GM18499 (cell line): ENCODE results near the gene CDC45.
"Not testable (repeated sequence)": the region's sequence is repeated elsewhere in the genome, so short reads cannot be mapped to it uniquely, and the experiment has no call there.

Experiments used
- ATAC-seq: cut with Tn5 transposase; IDR thresholded peaks from one replicate; pipeline ENCODE4 v1.9.1; 2021; ENCODE audit warnings: moderate number of reproducible peaks; ENCODE audit not compliant: insufficient read depth, unreplicated experiment

The CDC45 gene

GRCh38 chr22:19548427-19548826 is 68.7 kb downstream of the CDC45 start:
- ATAC-seq, result not testable (repeated sequence)

GRCh38 chr22:19548964-19549363 is 69.2 kb downstream of the CDC45 start:
- no peak for ATAC-seq

GRCh38 chr22:19549428-19549827 is 69.7 kb downstream of the CDC45 start:
- ATAC-seq, result no peak

GRCh38 chr22:19550382-19550781 is 70.7 kb downstream of the CDC45 start:
- ATAC-seq, result no peak

- no peak for ATAC-seq
These were observed 73.5 kb downstream of the CDC45 start for GRCh38 chr22:19553201-19553600.

DNA sequence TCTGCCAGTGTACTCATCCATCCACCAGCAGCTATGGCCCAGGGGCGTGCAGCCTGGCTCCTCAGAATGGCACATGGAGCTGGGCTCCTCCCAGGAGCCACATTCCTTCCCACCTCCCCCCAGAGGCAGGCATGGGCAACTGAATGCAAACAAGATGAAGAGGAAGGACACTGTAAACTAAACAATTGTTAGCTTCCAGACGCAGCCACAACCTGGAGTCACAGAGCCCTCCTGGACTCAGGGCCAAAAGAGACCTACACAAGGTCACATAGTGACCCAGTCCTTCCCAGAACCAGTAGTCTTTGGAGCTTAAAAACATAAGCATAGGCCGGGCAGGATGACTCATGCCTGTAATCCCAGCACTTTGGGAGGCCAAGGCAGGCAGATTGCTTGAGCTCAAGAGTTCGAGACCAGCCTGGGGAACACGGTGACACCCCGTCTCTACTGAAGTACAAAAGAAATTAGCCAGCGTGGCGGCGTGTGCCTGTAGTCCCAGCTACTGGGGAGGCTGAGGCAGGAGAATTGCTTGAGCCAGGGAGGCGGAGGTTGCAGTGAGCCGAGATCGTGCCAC is 75.2 kb downstream of the CDC45 start:
- no peak for ATAC-seq

DNA sequence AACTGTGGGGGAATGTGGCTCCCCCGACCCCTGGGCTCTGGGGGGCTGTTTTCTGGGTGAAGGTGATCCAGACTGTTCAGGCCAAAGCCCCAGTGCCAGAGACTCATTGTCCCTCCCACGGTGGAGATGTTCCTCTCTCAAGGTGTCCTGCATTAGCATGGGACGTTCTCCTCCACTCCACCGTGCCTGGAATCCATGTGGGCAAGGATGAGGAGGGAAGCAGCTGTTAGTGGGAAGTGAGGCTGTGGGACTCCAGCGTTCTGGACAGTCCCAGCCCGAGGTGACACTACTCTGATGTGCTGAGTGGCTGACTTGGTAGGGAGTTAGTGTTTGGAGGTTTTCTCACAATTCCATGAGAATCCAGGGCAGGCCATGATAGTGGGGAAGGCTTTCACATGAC is 75.9 kb downstream of the CDC45 start:
- no peak for ATAC-seq

GRCh38 chr22:19556963-19557545 is 77.3 kb downstream of the CDC45 start:
- ATAC-seq, result no peak

- no peak for ATAC-seq
These were observed 79.6 kb downstream of the CDC45 start for GRCh38 chr22:19559324-19559811.

- no peak for ATAC-seq
These were observed 80.2 kb downstream of the CDC45 start for GRCh38 chr22:19559956-19560355.

DNA sequence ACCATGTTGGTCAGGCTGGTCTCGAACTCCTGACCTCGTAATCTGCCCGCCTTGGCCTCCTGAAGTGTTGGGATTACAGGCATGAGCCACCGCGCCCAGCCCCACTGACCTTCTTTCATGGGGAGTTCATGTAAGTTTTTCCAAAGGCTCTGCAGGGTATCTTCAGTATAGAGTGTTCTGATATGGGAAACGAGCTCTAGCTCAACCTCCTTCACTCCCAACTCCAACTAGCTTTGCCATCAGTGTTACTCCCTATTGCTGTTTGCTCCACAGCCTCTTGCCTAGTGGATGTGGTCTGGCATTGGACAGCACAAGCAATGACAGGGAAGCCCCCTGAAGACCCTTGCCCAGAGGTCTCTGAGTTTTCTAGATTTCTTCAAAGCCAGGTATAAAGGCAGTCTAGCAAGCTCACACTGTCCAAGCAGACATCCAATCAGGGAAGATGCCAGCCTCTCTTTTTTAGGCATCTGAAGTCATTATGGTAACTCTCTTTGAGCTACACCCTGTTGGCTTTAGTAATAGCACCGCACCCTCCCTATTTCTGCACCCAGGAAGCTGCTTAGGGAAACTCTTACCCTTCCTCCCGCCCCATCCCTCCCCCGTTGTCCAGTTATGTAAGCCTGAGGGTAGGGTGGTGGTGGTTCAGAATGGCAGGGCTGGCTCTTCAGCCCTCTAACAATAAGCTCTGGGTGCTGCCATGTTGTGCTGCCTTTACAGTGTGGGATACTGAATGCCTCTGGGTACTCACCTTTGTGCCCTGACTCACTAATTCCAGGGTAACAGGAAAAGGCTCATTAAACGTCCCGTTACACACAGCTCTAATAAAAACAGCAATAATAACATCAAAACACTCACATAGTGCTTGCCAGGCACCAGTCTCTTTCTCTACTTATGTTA is 85.9 kb downstream of the CDC45 start:
- ATAC-seq, result no peak

- ATAC-seq, result no peak
These were observed 86.8 kb downstream of the CDC45 start for GRCh38 chr22:19566279-19567156.

- ATAC-seq, result no peak
These were observed 87.7 kb downstream of the CDC45 start for GRCh38 chr22:19567157-19568009.

DNA sequence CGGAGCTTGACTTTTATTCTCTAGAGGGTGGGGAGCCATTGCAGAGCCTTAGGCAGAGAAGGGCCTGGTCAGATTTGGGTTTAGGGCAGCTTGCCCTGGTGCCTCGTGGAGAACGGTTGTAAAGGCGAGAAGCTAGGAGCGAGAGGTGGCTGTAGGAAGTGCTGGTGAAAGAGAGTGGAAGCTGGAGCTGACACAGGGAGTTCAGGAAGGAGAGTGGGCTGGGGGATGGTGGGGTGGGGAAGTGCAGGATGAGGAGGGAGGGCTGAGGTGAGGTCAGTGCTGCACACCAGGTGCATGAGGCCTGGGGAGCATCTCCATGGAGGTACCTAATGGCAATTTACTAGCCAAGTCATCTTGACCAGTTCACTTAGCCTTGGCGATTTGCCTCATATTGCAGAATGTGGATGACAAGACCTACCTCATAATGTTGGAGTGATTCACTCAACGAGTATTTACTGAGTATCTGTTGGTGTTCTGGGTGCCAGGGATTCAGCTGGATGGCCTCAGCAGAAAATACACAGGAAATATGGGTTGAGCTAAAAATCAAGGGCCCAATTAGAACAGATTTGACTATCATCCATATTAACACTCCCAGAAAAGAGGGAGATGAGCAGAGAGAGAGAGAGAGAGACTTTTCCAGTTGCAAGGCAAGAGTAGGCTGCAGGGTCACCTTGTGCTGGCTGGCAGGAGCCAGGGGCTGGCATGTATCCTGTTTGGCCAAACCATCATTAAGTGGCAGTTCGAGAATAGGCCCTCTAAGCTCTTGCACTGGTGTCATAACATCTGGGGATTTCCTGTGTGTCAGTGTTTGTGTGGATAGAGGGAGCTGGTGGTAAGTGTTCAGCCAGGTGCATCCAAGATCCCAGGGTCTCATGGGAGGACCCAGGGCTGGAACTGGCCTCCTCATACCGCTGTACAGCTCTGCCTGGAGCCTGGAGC is 88.9 kb downstream of the CDC45 start:
- no peak for ATAC-seq

- ATAC-seq, result no peak
These were observed 89.5 kb downstream of the CDC45 start for GRCh38 chr22:19569276-19569640.

GRCh38 chr22:19569976-19570375 is 90.3 kb downstream of the CDC45 start:
- no peak for ATAC-seq
